Parathyroid adenoma (tissue), 2 donors: ENCODE measurements around the gene TREH.

ENCODE experiments used
- H2AFZ ChIP-seq: fragments of 300-600 bp; sonication (generic); one replicate; pipeline ENCODE4 v1.7.0; 2017; ENCODE audit warnings: antibody characterized with exemption, mild to moderate bottlenecking
- H3K27ac ChIP-seq: fragments of 300-600 bp; sonication (generic); one replicate; pipeline ENCODE4 v1.7.0; 2017
- H3K27me3 ChIP-seq: fragments of 300-600 bp; sonication (generic); one replicate; pipeline ENCODE4 v1.7.0; 2017; ENCODE audit warnings: low read length; ENCODE audit not compliant: control insufficient read depth, insufficient read depth
- H3K36me3 ChIP-seq: fragments of 300-600 bp; sonication (generic); one replicate; pipeline ENCODE4 v1.7.0; 2017; ENCODE audit warnings: low read length; ENCODE audit not compliant: control insufficient read depth, insufficient read depth
- H3K4me1 ChIP-seq: fragments of 300-600 bp; sonication (generic); one replicate; pipeline ENCODE4 v1.7.0; 2017; ENCODE audit warnings: control low read depth
- H3K4me2 ChIP-seq: fragments of 300-600 bp; sonication (generic); one replicate; pipeline ENCODE4 v1.7.0; 2017; ENCODE audit warnings: low read length
- H3K4me3 ChIP-seq: fragments of 300-600 bp; sonication (generic); one replicate; pipeline ENCODE4 v1.7.0; 2017; ENCODE audit warnings: low read depth, low read length
- H3K79me2 ChIP-seq: fragments of 300-600 bp; sonication (generic); one replicate; pipeline ENCODE4 v1.7.0; 2017; ENCODE audit warnings: control low read depth
- H3K9ac ChIP-seq: fragments of 300-600 bp; sonication (generic); one replicate; pipeline ENCODE4 v1.7.0; 2017; ENCODE audit warnings: mild to moderate bottlenecking
- H3K9me3 ChIP-seq: fragments of 300-600 bp; sonication (generic); one replicate; pipeline ENCODE4 v1.7.0; 2017; ENCODE audit warnings: low read length; ENCODE audit not compliant: control insufficient read depth
- TF ChIP-seq, protein P1 (sequence below): fragments of 300-600 bp; sonication (generic); IDR thresholded peaks from one replicate; pipeline ENCODE4 v1.7.0; 2017; ENCODE audit warnings: antibody characterized with exemption, mild to moderate bottlenecking
- donor health status: primary hyperparathyroidism.

Gene TREH

DNA sequence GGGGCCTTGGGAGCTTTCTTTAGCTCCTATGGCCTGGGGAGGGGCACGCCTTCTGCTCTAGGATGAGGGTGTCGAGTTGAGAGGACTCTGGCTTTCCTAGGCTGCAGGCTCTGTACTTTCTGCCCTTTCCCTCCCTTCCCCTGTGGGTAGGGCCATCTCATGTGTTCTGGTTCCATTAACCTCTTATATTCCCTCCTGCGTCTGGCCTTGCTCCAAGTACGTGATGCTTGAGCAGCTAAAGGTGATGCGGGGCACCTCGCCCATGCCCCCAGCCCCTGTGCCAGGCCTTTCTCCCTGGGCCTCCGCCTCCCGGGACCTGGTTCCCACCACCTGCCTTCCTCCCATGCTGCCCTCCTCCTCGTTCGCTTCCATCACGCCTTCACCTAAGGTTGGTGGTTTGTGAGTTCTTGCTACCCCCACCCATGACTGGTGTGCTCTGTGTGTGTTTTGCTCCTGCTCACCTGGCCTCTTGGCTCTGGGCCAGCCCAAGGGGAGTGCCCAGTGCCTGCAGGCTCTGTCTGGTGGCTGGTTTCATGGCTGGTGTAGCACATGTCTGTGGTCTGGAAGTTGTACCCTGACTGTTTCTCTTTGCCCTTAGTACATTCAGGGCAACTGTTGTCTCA, 37.9 kb downstream of the TREH start:
- TF ChIP-seq, protein P1, sequence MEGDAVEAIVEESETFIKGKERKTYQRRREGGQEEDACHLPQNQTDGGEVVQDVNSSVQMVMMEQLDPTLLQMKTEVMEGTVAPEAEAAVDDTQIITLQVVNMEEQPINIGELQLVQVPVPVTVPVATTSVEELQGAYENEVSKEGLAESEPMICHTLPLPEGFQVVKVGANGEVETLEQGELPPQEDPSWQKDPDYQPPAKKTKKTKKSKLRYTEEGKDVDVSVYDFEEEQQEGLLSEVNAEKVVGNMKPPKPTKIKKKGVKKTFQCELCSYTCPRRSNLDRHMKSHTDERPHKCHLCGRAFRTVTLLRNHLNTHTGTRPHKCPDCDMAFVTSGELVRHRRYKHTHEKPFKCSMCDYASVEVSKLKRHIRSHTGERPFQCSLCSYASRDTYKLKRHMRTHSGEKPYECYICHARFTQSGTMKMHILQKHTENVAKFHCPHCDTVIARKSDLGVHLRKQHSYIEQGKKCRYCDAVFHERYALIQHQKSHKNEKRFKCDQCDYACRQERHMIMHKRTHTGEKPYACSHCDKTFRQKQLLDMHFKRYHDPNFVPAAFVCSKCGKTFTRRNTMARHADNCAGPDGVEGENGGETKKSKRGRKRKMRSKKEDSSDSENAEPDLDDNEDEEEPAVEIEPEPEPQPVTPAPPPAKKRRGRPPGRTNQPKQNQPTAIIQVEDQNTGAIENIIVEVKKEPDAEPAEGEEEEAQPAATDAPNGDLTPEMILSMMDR, result no peak
- no peaks in the 10 kb centered on the region for H3K36me3 ChIP-seq
- H3K79me2 ChIP-seq, result no peaks in the 10 kb centered on the region
- H3K9me3 ChIP-seq, result no peaks in the 10 kb centered on the region
- H2AFZ ChIP-seq, result no peak overlapping the region
- H3K27ac ChIP-seq, result no peak overlapping the region
- no peak overlapping the region for H3K9ac ChIP-seq
- H3K4me2 ChIP-seq, result no peak overlapping the region
- no peaks in the 10 kb centered on the region for H3K4me1 ChIP-seq
- H3K27me3 ChIP-seq, result no peaks in the 10 kb centered on the region
- no peak overlapping the region for H3K4me3 ChIP-seq

DNA sequence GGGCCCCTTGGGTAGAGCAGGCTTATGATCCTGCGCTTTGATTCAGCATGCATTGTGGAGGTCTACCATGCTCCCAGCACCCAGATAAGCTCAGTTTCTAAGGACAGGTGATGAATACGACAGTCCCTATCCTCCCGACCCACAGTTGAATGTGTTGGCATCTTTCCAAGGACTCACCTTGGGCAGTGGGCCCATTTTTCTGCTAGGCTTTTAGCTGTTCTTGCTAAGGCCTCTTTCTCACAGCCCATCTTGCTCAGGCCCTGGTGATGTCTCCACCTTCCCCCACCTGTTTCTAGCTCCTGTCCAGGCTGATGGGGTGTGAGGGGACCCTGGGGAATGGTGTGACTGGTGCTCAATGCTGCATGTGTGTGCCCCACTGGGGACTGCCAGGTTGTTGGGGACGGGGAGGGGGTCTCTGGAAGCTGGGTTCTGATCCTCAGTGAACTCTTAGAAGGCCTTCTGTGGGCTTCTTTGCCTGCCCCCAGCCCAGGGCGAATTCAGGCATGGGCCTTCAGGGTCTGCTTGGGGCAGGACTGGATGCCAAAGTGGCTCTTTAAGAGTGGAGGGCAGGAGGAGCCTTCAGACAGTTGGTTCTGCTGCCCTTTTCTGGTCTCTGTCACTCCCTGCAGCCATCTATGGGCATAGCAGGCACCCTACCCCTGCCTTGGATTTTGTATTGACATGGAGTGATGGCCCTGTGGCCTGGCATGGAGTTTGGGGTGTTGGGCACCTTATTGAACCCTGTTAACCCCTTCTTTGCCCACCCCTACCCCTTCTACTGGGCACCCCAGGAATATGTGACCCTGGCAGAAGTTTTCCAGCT, 38.9 kb downstream of the TREH start:
- Histone ChIP-seq H3K27ac (no peak overlapping the region), H3K9ac (no peak overlapping the region), H3K4me3 (no peak overlapping the region), H3K4me2 (no peak overlapping the region), H3K36me3 (no peaks in the 10 kb centered on the region), H2AFZ (no peak overlapping the region), H3K9me3 (no peaks in the 10 kb centered on the region), H3K79me2 (no peaks in the 10 kb centered on the region), H3K4me1 (no peaks in the 10 kb centered on the region), H3K27me3 (no peaks in the 10 kb centered on the region)
- TF ChIP-seq, protein P1, result peak; percentile 32

DNA sequence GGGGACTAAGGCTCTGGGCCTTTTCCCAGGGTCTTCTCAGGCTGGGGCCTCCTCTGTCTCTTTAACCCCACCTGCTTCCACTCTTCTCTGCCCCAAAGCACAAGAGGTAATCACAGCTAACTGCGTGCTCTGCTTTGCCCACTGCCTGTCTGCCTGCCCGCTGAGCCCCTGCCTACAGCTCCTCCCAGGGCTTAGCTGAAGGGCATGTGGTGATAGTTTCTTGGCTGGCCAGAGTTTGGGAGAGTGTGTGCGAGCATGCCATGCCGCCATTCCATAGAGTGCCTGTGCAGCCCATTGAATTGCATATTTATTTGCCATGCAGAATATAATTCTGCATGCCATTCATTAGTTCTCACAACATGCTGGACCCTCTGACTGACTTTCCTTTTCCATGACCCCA, 39.6 kb downstream of the TREH start:
- Histone ChIP-seq H3K27ac (no peak overlapping the region), H3K9me3 (no peaks in the 10 kb centered on the region), H3K79me2 (no peaks in the 10 kb centered on the region), H3K4me3 (no peak overlapping the region), H2AFZ (no peak overlapping the region), H3K9ac (no peak overlapping the region), H3K27me3 (no peaks in the 10 kb centered on the region), H3K36me3 (no peaks in the 10 kb centered on the region), H3K4me2 (no peak overlapping the region), H3K4me1 (no peaks in the 10 kb centered on the region)
- TF ChIP-seq, protein P1, result no peak

DNA sequence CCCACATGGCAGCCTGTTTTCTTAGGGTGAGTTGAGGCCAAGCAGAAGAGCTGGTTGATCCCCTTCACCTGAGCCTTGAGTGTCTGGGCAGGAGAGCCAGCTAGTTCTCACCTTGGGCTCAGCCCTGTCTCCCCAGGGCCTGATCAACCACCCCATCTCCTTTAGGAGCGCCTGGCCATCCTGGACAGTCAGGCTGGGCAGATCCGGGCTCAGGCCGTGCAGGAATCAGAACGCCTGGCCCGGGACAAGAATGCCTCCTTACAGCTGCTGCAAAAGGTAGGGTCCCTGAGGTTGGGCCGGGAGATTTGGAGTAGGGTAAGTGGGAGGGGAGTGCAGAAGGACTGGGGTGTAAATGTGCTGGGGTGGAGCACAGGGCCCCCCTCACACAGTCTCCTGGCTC, 40.7 kb downstream of the TREH start:
- Histone ChIP-seq H3K4me3 (no peak overlapping the region), H3K4me2 (no peak overlapping the region), H3K9me3 (no peaks in the 10 kb centered on the region), H3K36me3 (no peaks in the 10 kb centered on the region), H3K27me3 (no peaks in the 10 kb centered on the region), H3K79me2 (no peaks in the 10 kb centered on the region), H3K27ac (no peak overlapping the region), H2AFZ (no peak overlapping the region), H3K4me1 (peaks cover 7% of the 10 kb centered on the region), H3K9ac (no peak overlapping the region)
- TF ChIP-seq, protein P1, result no peak
